ENCODE data around the gene GPC1.

Gene GPC1

DNA sequence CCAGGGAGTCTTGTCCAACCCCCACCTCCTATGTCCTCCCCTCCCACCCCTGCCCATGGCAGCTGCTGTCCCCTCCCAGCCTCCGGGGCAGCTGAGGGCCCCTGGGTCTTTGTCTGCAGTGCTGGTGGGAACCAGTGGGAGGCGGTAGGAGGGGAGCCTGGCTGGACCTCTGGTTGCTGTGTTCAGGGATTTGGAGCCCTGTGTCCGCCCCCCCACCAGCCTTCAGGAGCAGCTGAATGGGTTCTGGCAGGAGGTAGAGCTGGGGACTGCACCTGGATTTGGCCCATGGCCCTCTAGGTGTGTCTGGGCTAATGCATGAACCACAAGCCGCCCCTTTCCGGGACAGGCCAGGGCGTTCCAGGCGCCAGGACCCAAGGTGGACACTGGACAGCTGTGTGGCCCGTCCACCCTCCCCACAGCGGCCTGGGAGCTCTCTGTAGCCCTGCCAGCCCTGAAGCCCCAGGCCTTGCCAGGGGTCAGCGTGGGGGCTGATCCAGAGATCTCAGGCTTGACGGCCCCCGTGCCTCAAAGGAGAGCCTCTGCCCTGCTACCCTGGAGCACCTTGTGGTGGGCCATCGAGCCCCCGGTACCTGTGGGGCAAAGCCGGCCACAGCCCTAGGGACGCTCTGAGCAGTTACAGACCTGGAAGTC, 25.4 kb downstream of the GPC1 start:
- H3K4me3 ChIP-seq (ENCODE audit: low read depth, low read length): no peak overlapping the region
- TF ChIP-seq, protein P1, sequence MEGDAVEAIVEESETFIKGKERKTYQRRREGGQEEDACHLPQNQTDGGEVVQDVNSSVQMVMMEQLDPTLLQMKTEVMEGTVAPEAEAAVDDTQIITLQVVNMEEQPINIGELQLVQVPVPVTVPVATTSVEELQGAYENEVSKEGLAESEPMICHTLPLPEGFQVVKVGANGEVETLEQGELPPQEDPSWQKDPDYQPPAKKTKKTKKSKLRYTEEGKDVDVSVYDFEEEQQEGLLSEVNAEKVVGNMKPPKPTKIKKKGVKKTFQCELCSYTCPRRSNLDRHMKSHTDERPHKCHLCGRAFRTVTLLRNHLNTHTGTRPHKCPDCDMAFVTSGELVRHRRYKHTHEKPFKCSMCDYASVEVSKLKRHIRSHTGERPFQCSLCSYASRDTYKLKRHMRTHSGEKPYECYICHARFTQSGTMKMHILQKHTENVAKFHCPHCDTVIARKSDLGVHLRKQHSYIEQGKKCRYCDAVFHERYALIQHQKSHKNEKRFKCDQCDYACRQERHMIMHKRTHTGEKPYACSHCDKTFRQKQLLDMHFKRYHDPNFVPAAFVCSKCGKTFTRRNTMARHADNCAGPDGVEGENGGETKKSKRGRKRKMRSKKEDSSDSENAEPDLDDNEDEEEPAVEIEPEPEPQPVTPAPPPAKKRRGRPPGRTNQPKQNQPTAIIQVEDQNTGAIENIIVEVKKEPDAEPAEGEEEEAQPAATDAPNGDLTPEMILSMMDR (IDR thresholded peaks at IDR 0.05; ENCODE audit: borderline replicate concordance, insufficient read depth, low read depth, low read length): no peak

GRCh38 chr2:240461471-240462072, 26.1 kb downstream of the GPC1 start:
- no peak overlapping the region for H3K4me3 ChIP-seq (ENCODE audit: low read depth, low read length)
- TF ChIP-seq, protein P1 (IDR thresholded peaks at IDR 0.05; ENCODE audit: borderline replicate concordance, insufficient read depth, low read depth, low read length): no peak

GRCh38 chr2:240462073-240462706, 26.7 kb downstream of the GPC1 start:
- no peak overlapping the region for H3K4me3 ChIP-seq (ENCODE audit: low read depth, low read length)
- TF ChIP-seq, protein P1 (IDR thresholded peaks at IDR 0.05; ENCODE audit: borderline replicate concordance, insufficient read depth, low read depth, low read length): no peak

DNA sequence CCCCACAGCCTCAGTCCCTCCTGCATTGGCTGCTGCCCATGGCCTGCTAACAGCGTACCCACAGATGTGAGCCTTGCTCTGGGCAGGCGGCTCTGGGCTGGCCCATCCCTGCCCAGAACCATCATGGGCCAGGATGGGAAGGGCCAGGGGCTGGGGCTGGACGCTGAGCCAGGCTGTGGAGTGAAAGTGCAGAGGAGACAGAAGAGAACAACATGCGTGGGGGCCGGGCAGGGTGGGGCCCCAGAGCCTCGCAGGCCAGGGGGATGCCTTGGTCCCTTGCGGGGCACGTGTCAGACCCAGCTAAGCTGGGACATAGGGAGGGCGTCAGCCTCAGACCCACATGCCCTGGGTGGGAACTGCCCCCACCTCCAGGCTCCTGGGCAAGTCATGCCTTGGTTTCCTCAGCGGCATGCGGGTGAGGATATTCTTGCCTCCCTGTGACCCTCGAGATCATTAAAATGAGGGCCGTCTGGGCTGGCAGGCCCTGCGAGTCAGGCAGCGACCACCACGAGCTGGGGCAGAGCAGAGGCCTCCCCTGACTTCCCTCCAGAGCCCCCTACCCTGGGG, 27.3 kb downstream of the GPC1 start:
- no peak overlapping the region for H3K4me3 ChIP-seq (ENCODE audit: low read depth, low read length)

GRCh38 chr2:240463274-240463865, 27.9 kb downstream of the GPC1 start:
- H3K4me3 ChIP-seq (ENCODE audit: low read depth, low read length): no peak overlapping the region
- TF ChIP-seq, protein P1 (IDR thresholded peaks at IDR 0.05; ENCODE audit: borderline replicate concordance, insufficient read depth, low read depth, low read length): no peak

More for the DNA sequence above, 27.3 kb downstream of the GPC1 start:
- TF ChIP-seq, protein P1 (IDR thresholded peaks at IDR 0.05; ENCODE audit: borderline replicate concordance, insufficient read depth, low read depth, low read length): no peak

- TF ChIP-seq, protein P1 (IDR thresholded peaks at IDR 0.05; ENCODE audit: borderline replicate concordance, insufficient read depth, low read depth, low read length): no peak
- no peak overlapping the region for H3K4me3 ChIP-seq (ENCODE audit: low read depth, low read length)
These were observed 28.5 kb downstream of the GPC1 start for GRCh38 chr2:240463866-240464481.

Data from GM12875 (cell line).